Islet precursor cell (in vitro differentiated cells): ENCODE data around the gene SLC37A4.
"Not testable (repeated sequence)": the region's sequence is repeated elsewhere in the genome, so short reads cannot be mapped to it uniquely, and the experiment has no call there.

Experiments used
- DNase-seq: peaks from one replicate; pipeline ENCODE4 v3.0.0-alpha.2; 2018

SLC37A4 gene

GRCh38 chr11:119030329-119031047 is at the start of gene SLC37A4:
SLC37A4 (minus strand) TSS chr11:119030877.
- DNase-seq, result peak; percentile 99

- no peak for DNase-seq
Observed at GRCh38 chr11:119078675-119079420, 48.2 kb upstream of the SLC37A4 start.

- no peak for DNase-seq
Observed at GRCh38 chr11:119077839-119078238, 47.2 kb upstream of the SLC37A4 start.

- peak; percentile 98 for DNase-seq
Observed at GRCh38 chr11:119067371-119068222, 36.9 kb upstream of the SLC37A4 start, which contains the start of gene VPS11. VPS11 (plus strand) TSS chr11:119067818; CDS start chr11:119067824, 6 bp downstream.

- DNase-seq, result no peak
Observed at GRCh38 chr11:119065369-119065768, 34.7 kb upstream of the SLC37A4 start.

- no peak for DNase-seq
Observed at GRCh38 chr11:119062779-119063178, 32.1 kb upstream of the SLC37A4 start.

GRCh38 chr11:119061256-119061655 is 30.6 kb upstream of the SLC37A4 start:
- DNase-seq, result no peak

- DNase-seq, result not testable (repeated sequence)
Observed at GRCh38 chr11:119059128-119059527, 28.5 kb upstream of the SLC37A4 start.

GRCh38 chr11:119057000-119057769 is 26.5 kb upstream of the SLC37A4 start, which contains the start of gene HYOU1:
HYOU1 (minus strand) TSS chr11:119057205; CDS start chr11:119056160, 1,045 bp downstream.
- peak; percentile 99 for DNase-seq

GRCh38 chr11:119056421-119056999 is 25.8 kb upstream of the SLC37A4 start:
- peak; percentile 72 for DNase-seq

GRCh38 chr11:119055901-119056300 is 25.2 kb upstream of the SLC37A4 start:
- no peak for DNase-seq

- no peak for DNase-seq
Observed at GRCh38 chr11:119054418-119054817, 23.7 kb upstream of the SLC37A4 start.

GRCh38 chr11:119052163-119052814 is 21.6 kb upstream of the SLC37A4 start:
- DNase-seq, result no peak

GRCh38 chr11:119051440-119052162 is 20.9 kb upstream of the SLC37A4 start:
- DNase-seq, result no peak

GRCh38 chr11:119049081-119049480 is 18.4 kb upstream of the SLC37A4 start:
- DNase-seq, result no peak

GRCh38 chr11:119048644-119049043 is 18.0 kb upstream of the SLC37A4 start:
- DNase-seq, result no peak

- no peak for DNase-seq
Observed at GRCh38 chr11:119047205-119047604, 16.5 kb upstream of the SLC37A4 start.

- no peak for DNase-seq
Observed at GRCh38 chr11:119046489-119046888, 15.8 kb upstream of the SLC37A4 start.

- no peak for DNase-seq
Observed at GRCh38 chr11:119044708-119045107, 14.0 kb upstream of the SLC37A4 start.

- no peak for DNase-seq
Observed at GRCh38 chr11:119042927-119043326, 12.2 kb upstream of the SLC37A4 start.
